Measurements from ENCODE around the gene SLC10A1.

- TF ChIP-seq POLR2A (IDR thresholded peaks at IDR 0.05) (no peak), CTCF (IDR thresholded peaks at IDR 0.05) (no peak), POLR2AphosphoS5 (IDR thresholded peaks at IDR 0.05) (no peak)
Observed at GRCh38 chr14:69749956-69750355, 47.1 kb downstream of the SLC10A1 start.

Measured in prostate gland (tissue), 2 donors.